ENCODE results near the gene BMPR2. TPM values are rescaled to one million over a fixed set of nuclear protein-coding genes. Genes with fewer than 3 reads are reported as not detected.

Gene BMPR2
- total and polyA plus RNA-seq, 2 donors (not counting 1 experiment from before 2014, with no cell fraction given) = 21.6 to 65.8 TPM

DNA sequence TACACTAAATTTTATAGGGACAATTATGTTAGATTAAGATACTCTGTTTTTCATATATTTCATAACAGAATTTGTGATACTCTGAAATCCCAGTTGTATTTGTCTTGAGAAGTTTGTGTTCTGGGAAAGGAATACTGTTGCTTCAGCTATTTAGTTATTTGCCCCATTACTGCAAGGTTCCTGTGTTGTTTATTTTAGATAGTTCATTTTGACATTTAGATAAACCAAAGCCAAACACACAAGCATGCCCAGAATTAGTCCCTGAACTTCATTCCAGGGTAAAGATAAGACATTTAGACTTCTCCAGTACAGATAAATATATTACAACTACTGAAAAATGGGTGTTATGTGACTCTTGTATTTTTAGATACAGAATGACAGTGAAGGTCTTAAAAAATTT is 74.7 kb downstream of the BMPR2 start:
- TF ChIP-seq, protein P1, sequence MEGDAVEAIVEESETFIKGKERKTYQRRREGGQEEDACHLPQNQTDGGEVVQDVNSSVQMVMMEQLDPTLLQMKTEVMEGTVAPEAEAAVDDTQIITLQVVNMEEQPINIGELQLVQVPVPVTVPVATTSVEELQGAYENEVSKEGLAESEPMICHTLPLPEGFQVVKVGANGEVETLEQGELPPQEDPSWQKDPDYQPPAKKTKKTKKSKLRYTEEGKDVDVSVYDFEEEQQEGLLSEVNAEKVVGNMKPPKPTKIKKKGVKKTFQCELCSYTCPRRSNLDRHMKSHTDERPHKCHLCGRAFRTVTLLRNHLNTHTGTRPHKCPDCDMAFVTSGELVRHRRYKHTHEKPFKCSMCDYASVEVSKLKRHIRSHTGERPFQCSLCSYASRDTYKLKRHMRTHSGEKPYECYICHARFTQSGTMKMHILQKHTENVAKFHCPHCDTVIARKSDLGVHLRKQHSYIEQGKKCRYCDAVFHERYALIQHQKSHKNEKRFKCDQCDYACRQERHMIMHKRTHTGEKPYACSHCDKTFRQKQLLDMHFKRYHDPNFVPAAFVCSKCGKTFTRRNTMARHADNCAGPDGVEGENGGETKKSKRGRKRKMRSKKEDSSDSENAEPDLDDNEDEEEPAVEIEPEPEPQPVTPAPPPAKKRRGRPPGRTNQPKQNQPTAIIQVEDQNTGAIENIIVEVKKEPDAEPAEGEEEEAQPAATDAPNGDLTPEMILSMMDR (conservative IDR thresholded peaks at IDR 0.05 in 1 of 2, IDR thresholded peaks at IDR 0.05 in 1 of 2; ENCODE audit: low read depth in 1 of 2, low read length in 2 of 2) = no peak
- TF ChIP-seq EZH2 (IDR thresholded peaks at IDR 0.05; ENCODE audit: low read length, missing control alignments) = no peak
- Histone ChIP-seq H3K4me3 (replicated peaks in 1 of 4; ENCODE audit: control extremely low read depth in 1 of 4, insufficient read depth in 1 of 4, low read depth in 3 of 4, low read length in 4 of 4) (no peak overlapping the region), H3K27me3 (ENCODE audit: control insufficient read depth, insufficient read depth, low read length) (no peaks in the 10 kb centered on the region), H3K4me1 (ENCODE audit: control insufficient read depth, extremely low read depth, insufficient read depth, low read length) (no peaks in the 10 kb centered on the region), H3K4me2 (ENCODE audit: extremely low read depth, insufficient read depth, low read length) (no peak overlapping the region), H3K79me2 (ENCODE audit: control insufficient read depth, insufficient read depth, low read length) (peaks cover 2% of the 10 kb centered on the region), H3K9me3 (ENCODE audit: control insufficient read depth, insufficient read depth, low read depth, low read length) (no peaks in the 10 kb centered on the region), H4K20me1 (ENCODE audit: control insufficient read depth, extremely low read depth, insufficient read depth, low read length) (no peaks in the 10 kb centered on the region), H3K9ac (ENCODE audit: insufficient read depth, low read length) (no peak overlapping the region), H2AFZ (ENCODE audit: low read length) (no peak overlapping the region), H3K36me3 (ENCODE audit: control insufficient read depth, insufficient read depth, low read length) (no peaks in the 10 kb centered on the region), H3K27ac (ENCODE audit: insufficient read depth, low read length) (no peak overlapping the region)
- peak; percentile 51 to 65 for DNase-seq (ENCODE audit: low read depth in 2 of 2)

DNA sequence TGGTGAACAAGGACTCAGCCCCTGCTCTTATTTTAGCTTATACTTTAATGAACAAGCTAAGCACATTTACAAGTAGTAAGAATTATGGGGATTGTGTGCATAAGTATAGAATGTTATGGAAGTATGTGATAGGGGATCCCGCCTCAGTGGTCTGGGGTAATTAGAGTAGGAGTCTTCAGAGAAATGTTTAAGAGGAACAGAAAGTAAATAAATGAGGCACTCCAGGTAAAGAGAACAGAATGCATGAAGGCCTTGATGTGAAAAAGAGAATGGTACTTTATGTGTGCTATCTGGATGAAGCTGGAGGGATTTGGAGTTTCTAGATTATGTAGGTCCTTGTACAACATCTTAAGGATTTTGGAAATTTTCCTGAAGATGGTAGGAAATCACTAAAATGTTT is 76.6 kb downstream of the BMPR2 start:
- no peak overlapping the region for H3K27ac ChIP-seq (ENCODE audit: insufficient read depth, low read length)
- no peak overlapping the region for H3K4me3 ChIP-seq (replicated peaks in 1 of 4; ENCODE audit: control extremely low read depth in 1 of 4, insufficient read depth in 1 of 4, low read depth in 3 of 4, low read length in 4 of 4)
- H3K9ac ChIP-seq (ENCODE audit: insufficient read depth, low read length) = no peak overlapping the region
- H2AFZ ChIP-seq (ENCODE audit: low read length) = no peak overlapping the region
- no peaks in the 10 kb centered on the region for H3K27me3 ChIP-seq (ENCODE audit: control insufficient read depth, insufficient read depth, low read length)
- H3K36me3 ChIP-seq (ENCODE audit: control insufficient read depth, insufficient read depth, low read length) = no peaks in the 10 kb centered on the region
- H3K4me1 ChIP-seq (ENCODE audit: control insufficient read depth, extremely low read depth, insufficient read depth, low read length) = no peaks in the 10 kb centered on the region
- DNase-seq (ENCODE audit: low read depth in 2 of 2) = no peak
- no peak for TF ChIP-seq EZH2 (IDR thresholded peaks at IDR 0.05; ENCODE audit: low read length, missing control alignments)
- TF ChIP-seq, protein P1 (conservative IDR thresholded peaks at IDR 0.05 in 1 of 2, IDR thresholded peaks at IDR 0.05 in 1 of 2; ENCODE audit: low read depth in 1 of 2, low read length in 2 of 2) = no peak
- H3K4me2 ChIP-seq (ENCODE audit: extremely low read depth, insufficient read depth, low read length) = no peak overlapping the region
- H4K20me1 ChIP-seq (ENCODE audit: control insufficient read depth, extremely low read depth, insufficient read depth, low read length) = no peaks in the 10 kb centered on the region
- no peaks in the 10 kb centered on the region for H3K9me3 ChIP-seq (ENCODE audit: control insufficient read depth, insufficient read depth, low read depth, low read length)
- peaks cover 2% of the 10 kb centered on the region for H3K79me2 ChIP-seq (ENCODE audit: control insufficient read depth, insufficient read depth, low read length)

DNA sequence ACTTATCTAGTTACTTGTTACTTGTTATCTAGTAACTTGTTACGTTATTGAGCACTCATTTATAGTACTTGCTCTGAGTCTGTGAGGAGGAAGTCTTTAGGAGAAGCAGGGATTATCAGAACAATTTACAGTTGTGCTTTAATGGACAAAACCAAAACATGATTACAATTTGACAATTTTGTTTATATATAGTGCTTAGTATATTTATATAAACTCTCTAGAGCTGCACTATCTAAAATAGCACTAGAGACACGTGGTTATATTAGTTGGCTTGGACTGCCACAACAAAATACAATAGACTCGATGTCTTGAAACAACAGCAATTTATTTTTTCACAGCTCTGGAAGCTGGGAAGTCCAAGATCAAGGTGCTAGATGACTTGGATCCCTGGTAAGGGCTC is 78.4 kb downstream of the BMPR2 start:
- Histone ChIP-seq H3K4me1 (ENCODE audit: control insufficient read depth, extremely low read depth, insufficient read depth, low read length) (no peaks in the 10 kb centered on the region), H3K4me3 (replicated peaks in 1 of 4; ENCODE audit: control extremely low read depth in 1 of 4, insufficient read depth in 1 of 4, low read depth in 3 of 4, low read length in 4 of 4) (no peak overlapping the region), H3K27me3 (ENCODE audit: control insufficient read depth, insufficient read depth, low read length) (no peaks in the 10 kb centered on the region), H2AFZ (ENCODE audit: low read length) (no peak overlapping the region), H3K4me2 (ENCODE audit: extremely low read depth, insufficient read depth, low read length) (no peak overlapping the region), H3K36me3 (ENCODE audit: control insufficient read depth, insufficient read depth, low read length) (no peaks in the 10 kb centered on the region), H3K9ac (ENCODE audit: insufficient read depth, low read length) (no peak overlapping the region), H3K79me2 (ENCODE audit: control insufficient read depth, insufficient read depth, low read length) (no peaks in the 10 kb centered on the region), H3K27ac (ENCODE audit: insufficient read depth, low read length) (no peak overlapping the region), H4K20me1 (ENCODE audit: control insufficient read depth, extremely low read depth, insufficient read depth, low read length) (no peaks in the 10 kb centered on the region), H3K9me3 (ENCODE audit: control insufficient read depth, insufficient read depth, low read depth, low read length) (no peaks in the 10 kb centered on the region)
- no peak for TF ChIP-seq EZH2 (IDR thresholded peaks at IDR 0.05; ENCODE audit: low read length, missing control alignments)
- TF ChIP-seq, protein P1 (conservative IDR thresholded peaks at IDR 0.05 in 1 of 2, IDR thresholded peaks at IDR 0.05 in 1 of 2; ENCODE audit: low read depth in 1 of 2, low read length in 2 of 2) = no peak
- DNase-seq (ENCODE audit: low read depth in 2 of 2) = peak in 1 of 2 donors; percentile 24
